Measurements from ENCODE around the gene ADAMTS6.

The ADAMTS6 gene

GRCh38 chr5:65213921-65214525, 267.7 kb downstream of the ADAMTS6 start:
- no peak overlapping the region for H3K4me3 ChIP-seq (replicated peaks; ENCODE audit: low read depth, low read length)
- TF ChIP-seq CTCF (IDR thresholded peaks at IDR 0.05; ENCODE audit: low read length, missing control alignments) = peak; percentile 61
- DNase-seq (ENCODE audit: low read depth) = peak; percentile 56

GRCh38 chr5:65209341-65209740, 272.4 kb downstream of the ADAMTS6 start:
- DNase-seq (ENCODE audit: low read depth) = peak; percentile 86
- H3K4me3 ChIP-seq (replicated peaks; ENCODE audit: low read depth, low read length) = no peak overlapping the region
- no peak for TF ChIP-seq CTCF (IDR thresholded peaks at IDR 0.05; ENCODE audit: low read length, missing control alignments)

DNA sequence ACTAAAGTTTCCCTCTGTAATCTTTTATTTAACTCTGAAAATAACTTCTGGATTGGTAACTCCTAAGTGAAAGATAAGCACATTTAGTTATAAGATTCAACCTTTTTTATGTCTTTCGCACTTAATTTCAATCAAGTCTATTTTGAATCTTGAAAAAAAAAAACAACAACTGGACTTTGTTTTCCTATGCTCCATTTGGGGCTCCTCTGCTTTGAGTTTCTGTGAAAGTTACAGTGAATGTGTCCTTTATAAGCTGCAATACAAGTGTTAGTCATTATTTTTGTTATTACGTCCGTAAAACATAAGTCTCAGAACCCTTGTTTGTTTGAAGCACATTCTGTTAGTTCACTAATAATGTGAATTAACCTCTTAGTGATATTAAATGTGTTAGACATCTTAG, 276.8 kb downstream of the ADAMTS6 start:
- no peak overlapping the region for H3K4me3 ChIP-seq (replicated peaks; ENCODE audit: low read depth, low read length)
- no peak for DNase-seq (ENCODE audit: low read depth)
- no peak for TF ChIP-seq CTCF (IDR thresholded peaks at IDR 0.05; ENCODE audit: low read length, missing control alignments)

GRCh38 chr5:65203746-65204145, 278.0 kb downstream of the ADAMTS6 start:
- peak; percentile 81 for DNase-seq (ENCODE audit: low read depth)
- H3K4me3 ChIP-seq (replicated peaks; ENCODE audit: low read depth, low read length) = no peak overlapping the region
- TF ChIP-seq CTCF (IDR thresholded peaks at IDR 0.05; ENCODE audit: low read length, missing control alignments) = no peak

GRCh38 chr5:65199993-65200675, 281.6 kb downstream of the ADAMTS6 start:
- DNase-seq (ENCODE audit: low read depth) = peak; percentile 76
- no peak for TF ChIP-seq CTCF (IDR thresholded peaks at IDR 0.05; ENCODE audit: low read length, missing control alignments)
- no peak overlapping the region for H3K4me3 ChIP-seq (replicated peaks; ENCODE audit: low read depth, low read length)

DNA sequence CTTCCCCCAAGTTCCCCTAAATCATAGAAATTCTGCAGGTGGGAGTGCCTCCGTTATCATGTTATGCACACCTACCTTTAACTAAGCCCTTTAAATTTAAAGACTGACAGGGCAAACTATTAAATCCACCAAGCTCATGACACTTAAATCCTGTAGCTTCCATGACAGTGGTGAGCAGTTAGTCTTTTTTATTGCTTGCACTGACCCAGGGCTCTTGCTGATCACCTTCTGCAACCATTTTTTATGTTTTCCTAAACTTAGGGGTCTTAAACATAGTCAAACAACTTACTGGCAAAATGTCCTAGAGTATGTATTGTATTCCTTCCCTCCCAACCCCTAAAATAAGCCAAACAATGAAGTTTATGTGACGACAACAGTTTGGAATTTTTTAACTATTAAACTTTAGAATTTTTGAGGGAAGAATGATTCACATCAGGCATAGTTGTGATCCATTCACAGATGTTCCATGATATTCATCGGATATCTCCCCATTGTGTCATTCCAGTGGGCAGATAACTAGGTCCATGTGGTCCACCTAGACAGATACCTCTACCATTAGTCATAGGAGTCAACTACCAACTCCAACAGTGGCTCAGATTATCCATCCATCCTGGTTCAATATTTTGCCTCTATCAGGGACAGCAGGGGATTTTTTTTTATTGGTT, 283.1 kb downstream of the ADAMTS6 start:
- no peak for TF ChIP-seq CTCF (IDR thresholded peaks at IDR 0.05; ENCODE audit: low read length, missing control alignments)
- H3K4me3 ChIP-seq (replicated peaks; ENCODE audit: low read depth, low read length) = no peak overlapping the region
- peak; percentile 96 for DNase-seq (ENCODE audit: low read depth)

Measured in fibroblast of pulmonary artery (primary cell).